HG02678 (cell line): ENCODE data around the gene MFRP.
"Not testable (repeated sequence)": the region's sequence is repeated elsewhere in the genome, so short reads cannot be mapped to it uniquely, and the experiment has no call there.

ENCODE experiments used
- ATAC-seq: cut with Tn5 transposase; IDR thresholded peaks from one replicate; pipeline ENCODE4 v1.9.1; 2021; ENCODE audit warnings: mild to moderate bottlenecking, moderate library complexity; ENCODE audit not compliant: unreplicated experiment

MFRP gene

DNA sequence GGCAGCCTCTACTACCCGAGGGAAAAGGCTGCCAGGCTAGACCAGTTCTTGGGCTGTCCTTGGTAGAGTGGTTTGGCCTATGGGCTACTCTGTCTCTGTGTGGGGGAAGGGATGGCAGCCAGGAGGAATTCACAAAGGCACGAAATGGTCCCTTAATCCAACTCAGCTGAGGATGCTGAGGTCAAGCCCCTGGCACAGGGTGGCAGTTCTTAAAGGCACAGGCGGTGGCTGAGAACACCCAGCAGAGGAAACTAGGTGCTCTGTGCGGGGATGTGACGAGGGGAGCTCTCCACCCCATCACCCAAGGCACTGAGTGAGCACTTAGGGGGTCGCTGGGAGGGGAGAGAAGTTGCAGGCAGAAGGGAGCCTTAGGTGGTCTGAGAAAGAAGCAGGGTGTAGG, at the start of gene MFRP:
Gene MFRP (minus strand): TSS at position 101 of the 400 bp plus-strand sequence. CDS start 192 bp downstream, outside the sequence.
- ATAC-seq, result no peak

- no peak for ATAC-seq
These were observed 44.8 kb upstream of the MFRP start for GRCh38 chr11:119391275-119391674.

- no peak for ATAC-seq
These were observed 43.2 kb upstream of the MFRP start for GRCh38 chr11:119389611-119390254.

GRCh38 chr11:119388103-119388502, 41.6 kb upstream of the MFRP start:
- no peak for ATAC-seq

DNA sequence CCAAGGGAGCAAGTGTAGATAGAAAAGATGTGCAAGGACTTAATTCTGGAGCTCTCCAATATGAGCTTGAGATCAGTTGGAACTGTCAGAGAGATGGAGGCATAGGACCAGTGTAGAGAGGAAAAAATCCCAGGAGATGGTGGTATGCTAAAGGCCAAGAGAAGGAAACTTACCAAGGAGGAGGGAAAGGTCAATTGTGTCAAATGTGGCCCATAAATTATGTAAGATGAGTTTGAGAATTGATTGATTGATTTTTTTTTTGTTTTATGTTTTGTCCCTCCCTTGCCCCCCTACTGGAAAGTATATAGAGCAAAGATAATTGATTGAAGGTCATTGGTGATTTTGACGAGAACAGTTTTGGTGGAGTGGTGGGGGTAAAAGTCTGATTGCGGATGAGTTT, 37.8 kb upstream of the MFRP start:
- no peak for ATAC-seq

DNA sequence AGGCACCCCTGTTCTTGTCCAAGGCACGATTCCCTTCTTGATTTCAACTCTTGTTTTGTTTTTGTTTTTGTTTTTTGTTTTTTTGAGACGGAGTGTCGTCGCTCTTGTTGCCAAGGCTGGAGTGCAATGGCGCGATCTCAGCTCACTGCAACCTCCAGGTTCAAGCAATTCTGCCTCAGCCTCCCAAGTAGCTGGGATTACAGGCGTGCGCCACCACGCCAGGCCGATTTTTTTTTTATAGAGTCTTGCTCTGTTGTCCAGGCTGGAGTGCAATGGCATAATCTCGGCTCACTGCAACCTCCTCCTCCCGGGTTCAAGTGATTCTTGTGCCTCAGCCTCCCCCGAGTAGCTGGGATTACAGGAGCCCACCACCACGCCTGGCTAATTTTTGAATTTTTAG, 36.0 kb upstream of the MFRP start:
- not testable (repeated sequence) for ATAC-seq

GRCh38 chr11:119382101-119382500, 35.6 kb upstream of the MFRP start:
- ATAC-seq, result no peak

DNA sequence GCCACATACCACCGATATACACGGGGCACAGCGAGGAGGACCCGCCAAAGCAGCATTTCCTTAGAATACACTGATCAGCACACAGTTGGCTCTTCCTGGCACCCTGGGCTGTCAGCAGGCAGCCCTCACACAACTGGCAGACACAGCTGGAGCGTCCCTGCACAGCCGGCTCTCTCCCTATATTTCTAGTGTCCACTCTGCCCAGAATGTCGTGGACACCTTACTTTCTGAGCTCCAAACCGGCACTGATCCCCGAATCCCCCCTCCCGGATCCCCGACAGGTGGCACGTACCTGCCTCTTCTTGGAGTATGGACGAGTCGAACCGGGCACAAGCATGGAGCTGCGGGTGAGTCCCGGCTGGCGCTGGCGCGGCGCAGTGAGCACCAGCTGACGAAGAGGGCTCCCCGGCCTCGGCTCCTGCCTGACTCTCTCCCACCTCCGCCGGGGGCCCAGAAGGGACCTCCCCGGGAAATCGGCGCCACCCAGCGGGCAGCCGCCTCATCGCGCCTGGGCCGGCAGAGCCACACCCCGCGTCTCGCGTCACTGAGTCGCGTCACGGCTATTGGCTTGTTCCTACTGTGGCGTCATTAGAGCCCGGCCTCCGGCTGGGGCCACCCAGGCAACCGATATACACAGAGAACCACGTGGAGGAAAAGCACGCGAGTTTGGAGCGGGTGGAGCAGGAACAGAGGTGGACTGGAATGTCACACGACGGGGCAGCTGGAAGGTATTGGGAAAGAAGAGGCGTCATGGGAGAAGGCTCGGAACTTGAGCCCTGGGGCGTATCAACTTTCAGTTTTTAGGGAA, 34.9 kb upstream of the MFRP start, which contains the start of gene USP2:
Gene USP2 (minus strand): TSS at position 510 of the 808 bp plus-strand sequence. CDS start 8,210 bp downstream, outside the sequence.
- peak; percentile 99 for ATAC-seq

GRCh38 chr11:119380827-119381180, 34.3 kb upstream of the MFRP start:
- ATAC-seq, result no peak

- no peak for ATAC-seq
These were observed 33.8 kb upstream of the MFRP start for GRCh38 chr11:119380160-119380826.

GRCh38 chr11:119378851-119379465, 32.5 kb upstream of the MFRP start:
- no peak for ATAC-seq

- ATAC-seq, result no peak
These were observed 31.6 kb upstream of the MFRP start for GRCh38 chr11:119377961-119378667.

DNA sequence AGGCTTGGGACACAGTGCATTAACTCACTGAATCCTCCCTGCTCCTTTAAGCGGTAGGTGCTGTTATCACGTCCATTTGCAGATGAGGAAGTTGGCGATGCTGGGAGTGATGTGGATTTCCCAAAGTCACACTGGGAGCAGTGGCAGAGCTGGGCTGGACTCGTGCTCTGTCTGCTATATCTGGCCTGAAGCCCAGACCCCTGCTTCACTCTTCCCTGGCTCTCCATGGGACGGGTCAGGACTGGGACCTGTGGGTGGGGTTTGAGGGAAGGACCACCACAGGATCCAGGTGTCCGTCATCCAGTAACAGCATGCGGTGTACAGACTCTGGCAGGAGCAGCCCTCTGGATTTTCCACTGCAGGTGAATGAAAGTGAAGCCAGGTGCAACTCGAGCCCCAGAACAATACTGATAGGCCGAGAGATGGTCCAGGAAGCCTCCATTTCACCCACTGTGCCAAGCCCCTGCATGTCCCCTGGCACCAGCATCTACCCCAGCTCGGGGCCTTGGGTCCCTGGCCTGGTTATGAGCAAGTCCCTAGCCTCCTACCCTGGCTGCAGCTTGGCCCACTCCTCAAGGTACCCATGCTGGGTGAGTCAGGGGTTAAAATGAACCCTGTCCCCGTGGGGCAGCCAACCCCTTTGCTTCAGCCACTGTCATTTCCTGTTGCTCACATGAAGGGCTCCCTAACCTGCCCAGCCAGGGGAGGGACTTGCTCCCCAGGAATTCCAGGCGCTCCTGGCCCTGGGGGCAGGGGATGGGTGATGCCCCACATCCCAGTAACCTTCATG, 30.8 kb upstream of the MFRP start:
- ATAC-seq, result no peak

- ATAC-seq, result no peak
These were observed 29.8 kb upstream of the MFRP start for GRCh38 chr11:119376197-119376847.

- ATAC-seq, result no peak
These were observed 29.1 kb upstream of the MFRP start for GRCh38 chr11:119375337-119376196.

DNA sequence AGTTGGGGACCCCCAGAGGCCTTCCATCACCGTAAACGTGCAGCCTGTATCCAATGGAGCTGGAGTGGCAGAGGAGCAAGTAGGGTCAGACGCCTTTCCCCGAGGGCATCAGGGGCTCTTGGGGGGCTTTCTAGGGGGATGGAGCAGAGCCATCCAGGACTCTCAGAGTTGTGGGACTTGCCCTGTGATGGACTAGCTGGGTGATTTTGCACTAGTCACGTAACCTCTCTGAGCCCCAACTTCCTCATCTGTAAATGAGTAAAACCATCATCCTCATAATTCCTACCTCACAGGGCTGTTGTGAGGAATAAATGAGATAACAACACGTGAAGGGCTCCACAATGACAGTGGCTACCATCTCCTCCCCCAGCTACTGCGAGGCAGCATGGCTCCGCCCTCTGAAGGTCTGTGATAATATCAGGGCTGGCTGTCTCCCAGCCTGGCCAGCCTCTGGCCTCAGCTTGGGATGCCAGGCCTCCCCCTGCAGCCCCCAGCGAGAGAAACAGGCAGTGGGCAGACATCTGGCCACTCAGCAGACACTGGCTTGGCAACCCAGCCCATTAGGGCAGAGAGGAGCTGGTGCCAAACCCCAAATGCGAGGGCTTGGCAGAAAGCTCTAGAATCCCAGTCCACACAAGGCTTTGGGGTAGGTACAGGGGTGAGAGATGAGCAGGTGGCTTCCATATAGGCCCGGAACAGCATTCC, 28.3 kb upstream of the MFRP start:
- no peak for ATAC-seq

- no peak for ATAC-seq
These were observed 27.6 kb upstream of the MFRP start for GRCh38 chr11:119373921-119374631.
